Loucy (cell line): ENCODE data around the gene CREG2.
A peak's percentile ranks its signal among the peaks of the same experiment; 100 is the strongest.

ENCODE experiments used
- H2AFZ ChIP-seq: fragments of 200-600 bp; sonication (generic); 2 replicates; pipeline ENCODE4 v1.6.0; 2016; ENCODE audit warnings: antibody characterized with exemption, mild to moderate bottlenecking, low read length, moderate library complexity
- H3F3A ChIP-seq: fragments of 200-600 bp; 2 replicates; pipeline ENCODE4 v1.6.0; 2016; ENCODE audit warnings: antibody characterized with exemption, low read depth, mild to moderate bottlenecking
- H3K27me3 ChIP-seq: fragments of 200-600 bp; sonication (generic); 2 replicates; pipeline ENCODE4 v1.6.1; 2014; ENCODE audit warnings: low read length, mild to moderate bottlenecking; ENCODE audit not compliant: insufficient read depth, poor library complexity, severe bottlenecking
- H3K36me3 ChIP-seq: fragments of 200-600 bp; sonication (generic); 2 replicates; pipeline ENCODE4 v1.6.1; 2016; ENCODE audit warnings: low read length; ENCODE audit not compliant: insufficient read depth
- H3K4me1 ChIP-seq: fragments of 200-600 bp; sonication (generic); 2 replicates; pipeline ENCODE4 v1.5.1; 2014; ENCODE audit warnings: low read length, mild to moderate bottlenecking; ENCODE audit not compliant: insufficient read depth, poor library complexity, severe bottlenecking
- H3K4me2 ChIP-seq: fragments of 200-600 bp; sonication (generic); 2 replicates; pipeline ENCODE4 v1.6.0; 2014; ENCODE audit warnings: antibody characterized with exemption, low read length, low read depth, mild to moderate bottlenecking; ENCODE audit not compliant: poor library complexity, severe bottlenecking
- H3K4me3 ChIP-seq: fragments of 200-600 bp; sonication (generic); 2 replicates; pipeline ENCODE4 v1.5.1; 2014; ENCODE audit warnings: low read length, mild to moderate bottlenecking, mixed read lengths; ENCODE audit not compliant: poor library complexity, severe bottlenecking
- H3K79me2 ChIP-seq: fragments of 200-600 bp; sonication (generic); 2 replicates; pipeline ENCODE4 v1.6.1; 2014; ENCODE audit warnings: low read length; ENCODE audit not compliant: insufficient read depth
- H3K9ac ChIP-seq: fragments of 200-600 bp; sonication (generic); 2 replicates; pipeline ENCODE4 v1.6.0; 2014; ENCODE audit warnings: mild to moderate bottlenecking, low read depth, low read length, moderate library complexity; ENCODE audit not compliant: poor library complexity, severe bottlenecking
- H3K9me2 ChIP-seq: fragments of 200-600 bp; sonication (generic); replicated peaks from 2 replicates; pipeline ENCODE4 v1.6.1; 2016; ENCODE audit warnings: low read depth, low read length, mixed read lengths
- H3K9me3 ChIP-seq: fragments of 200-600 bp; sonication (generic); 2 replicates; pipeline ENCODE4 v1.6.1; 2014; ENCODE audit warnings: mild to moderate bottlenecking, antibody characterized with exemption, low read length, low read depth; ENCODE audit not compliant: insufficient read depth
- H4K20me1 ChIP-seq: fragments of 200-600 bp; sonication (generic); 2 replicates; pipeline ENCODE4 v1.6.0; 2014; ENCODE audit warnings: antibody characterized with exemption, low read length, mild to moderate bottlenecking; ENCODE audit not compliant: insufficient read depth, poor library complexity, severe bottlenecking
- EZH2phosphoT487 ChIP-seq: fragments of 200-600 bp; IDR thresholded peaks from 2 replicates; pipeline ENCODE4 v1.6.1; 2018; ENCODE audit warnings: antibody characterized with exemption, mild to moderate bottlenecking, moderate library complexity, borderline replicate concordance
- TF ChIP-seq, protein P1 (sequence below): fragments of 200-600 bp; sonication (generic); conservative IDR thresholded peaks from 2 replicates; pipeline ENCODE4 v1.5.1; 2014; ENCODE audit warnings: mild to moderate bottlenecking, antibody characterized with exemption, low read length

Gene CREG2

DNA sequence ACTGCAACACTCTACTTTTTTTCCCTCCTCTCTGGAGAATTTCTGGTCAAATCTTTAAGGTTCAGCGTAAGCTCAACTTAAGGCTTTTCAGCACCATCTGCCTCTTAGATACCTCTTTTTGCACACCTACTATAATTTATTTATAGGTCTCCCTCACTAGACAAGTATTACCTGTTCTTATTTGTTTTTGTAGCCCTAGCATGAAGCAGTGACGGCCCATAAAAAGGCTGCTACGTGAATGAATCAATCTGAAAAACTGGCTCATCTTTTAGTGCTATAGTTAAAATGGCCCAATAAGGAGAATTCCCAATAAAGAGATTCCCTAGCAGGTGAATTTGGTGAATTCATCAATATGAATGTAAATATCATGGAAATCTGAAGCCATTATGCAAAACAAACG is 85.3 kb downstream of the CREG2 start:
- Histone ChIP-seq H3F3A (no peaks in the 10 kb centered on the region), H3K4me3 (peak overlapping the region; percentile 54), H2AFZ (no peak overlapping the region), H3K36me3 (no peaks in the 10 kb centered on the region), H3K9ac (peak overlapping the region; percentile 3), H3K4me2 (peak overlapping the region; percentile 97), H4K20me1 (peaks cover 70% of the 10 kb centered on the region), H3K9me2 (no peaks in the 10 kb centered on the region), H3K79me2 (peaks cover 96% of the 10 kb centered on the region), H3K4me1 (peaks cover 76% of the 10 kb centered on the region), H3K9me3 (no peaks in the 10 kb centered on the region), H3K27me3 (no peaks in the 10 kb centered on the region)
- TF ChIP-seq, protein P1, sequence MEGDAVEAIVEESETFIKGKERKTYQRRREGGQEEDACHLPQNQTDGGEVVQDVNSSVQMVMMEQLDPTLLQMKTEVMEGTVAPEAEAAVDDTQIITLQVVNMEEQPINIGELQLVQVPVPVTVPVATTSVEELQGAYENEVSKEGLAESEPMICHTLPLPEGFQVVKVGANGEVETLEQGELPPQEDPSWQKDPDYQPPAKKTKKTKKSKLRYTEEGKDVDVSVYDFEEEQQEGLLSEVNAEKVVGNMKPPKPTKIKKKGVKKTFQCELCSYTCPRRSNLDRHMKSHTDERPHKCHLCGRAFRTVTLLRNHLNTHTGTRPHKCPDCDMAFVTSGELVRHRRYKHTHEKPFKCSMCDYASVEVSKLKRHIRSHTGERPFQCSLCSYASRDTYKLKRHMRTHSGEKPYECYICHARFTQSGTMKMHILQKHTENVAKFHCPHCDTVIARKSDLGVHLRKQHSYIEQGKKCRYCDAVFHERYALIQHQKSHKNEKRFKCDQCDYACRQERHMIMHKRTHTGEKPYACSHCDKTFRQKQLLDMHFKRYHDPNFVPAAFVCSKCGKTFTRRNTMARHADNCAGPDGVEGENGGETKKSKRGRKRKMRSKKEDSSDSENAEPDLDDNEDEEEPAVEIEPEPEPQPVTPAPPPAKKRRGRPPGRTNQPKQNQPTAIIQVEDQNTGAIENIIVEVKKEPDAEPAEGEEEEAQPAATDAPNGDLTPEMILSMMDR = no peak
- TF ChIP-seq EZH2phosphoT487 = no peak

DNA sequence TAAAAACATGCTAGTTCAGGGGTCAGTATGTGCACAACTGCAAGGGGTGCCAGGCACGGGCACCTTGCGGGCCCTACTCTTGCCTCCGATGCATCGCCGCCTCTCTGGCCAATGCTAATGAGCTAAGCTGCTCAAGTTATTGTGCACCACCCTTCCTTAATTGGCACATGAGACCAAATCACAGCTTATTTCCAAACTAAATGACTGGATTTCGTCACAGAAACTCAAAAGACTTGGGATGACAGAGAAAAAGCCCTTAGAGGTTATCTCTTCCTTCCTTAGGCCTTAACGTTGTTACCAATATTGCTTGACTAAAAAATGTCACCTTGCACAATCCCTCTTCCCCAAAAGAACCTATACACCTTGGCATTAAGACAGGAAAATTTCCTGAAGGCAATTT is 86.5 kb downstream of the CREG2 start:
- no peaks in the 10 kb centered on the region for H3K9me2 ChIP-seq
- H3K79me2 ChIP-seq = peaks cover 96% of the 10 kb centered on the region
- H3F3A ChIP-seq = no peaks in the 10 kb centered on the region
- H3K36me3 ChIP-seq = no peaks in the 10 kb centered on the region
- TF ChIP-seq EZH2phosphoT487 = no peak
- TF ChIP-seq, protein P1 = no peak
- H3K4me2 ChIP-seq = peak overlapping the region; percentile 67
- no peak overlapping the region for H3K9ac ChIP-seq
- peak overlapping the region; percentile 43 for H3K4me3 ChIP-seq
- no peaks in the 10 kb centered on the region for H3K9me3 ChIP-seq
- H3K27me3 ChIP-seq = no peaks in the 10 kb centered on the region
- no peak overlapping the region for H2AFZ ChIP-seq
- H3K4me1 ChIP-seq = peaks cover 71% of the 10 kb centered on the region
- peaks cover 59% of the 10 kb centered on the region for H4K20me1 ChIP-seq

DNA sequence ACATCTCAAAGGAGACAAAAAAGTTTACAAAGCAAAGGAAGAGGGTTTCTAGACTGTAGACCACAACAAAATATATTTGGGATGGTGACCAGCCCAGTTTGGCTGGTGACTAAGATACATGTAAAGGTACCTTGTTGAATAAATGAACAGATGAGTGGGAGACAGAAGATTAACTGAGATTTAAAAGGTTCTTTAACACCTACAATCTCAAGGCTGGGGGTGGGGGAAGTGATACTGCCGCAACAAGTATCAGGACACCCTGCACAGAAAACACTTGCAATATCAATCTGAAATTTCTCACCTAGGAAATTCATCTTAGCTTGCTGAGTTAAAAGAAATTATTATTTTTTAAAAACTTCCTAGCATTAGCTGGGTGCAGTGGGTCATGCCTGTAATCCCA is 87.1 kb downstream of the CREG2 start:
- Histone ChIP-seq H3K36me3 (no peaks in the 10 kb centered on the region), H3K4me2 (peak overlapping the region; percentile 67), H3K9me2 (no peaks in the 10 kb centered on the region), H3K27me3 (no peaks in the 10 kb centered on the region), H4K20me1 (peaks cover 57% of the 10 kb centered on the region), H2AFZ (no peak overlapping the region), H3K4me3 (peak overlapping the region; percentile 43), H3K4me1 (peaks cover 66% of the 10 kb centered on the region), H3K9me3 (no peaks in the 10 kb centered on the region), H3K79me2 (peaks cover 96% of the 10 kb centered on the region), H3F3A (no peaks in the 10 kb centered on the region), H3K9ac (no peak overlapping the region)
- TF ChIP-seq, protein P1 = no peak
- no peak for TF ChIP-seq EZH2phosphoT487
